GM23248 (cell line): Measurements from ENCODE around the gene CFAP97D2. TPM values are rescaled to one million over a fixed set of nuclear protein-coding genes. Genes with fewer than 3 reads are reported as not detected.

ENCODE experiments used
- DNase-seq: peaks from one replicate; pipeline ENCODE4 v3.0.0-alpha.2; 2015
- H2AFZ ChIP-seq: fragments of 200-600 bp; sonication (generic); 2 replicates; pipeline ENCODE4 v1.6.1; 2016; ENCODE audit warnings: antibody characterized with exemption
- H3F3A ChIP-seq: fragments of 200-600 bp; sonication (generic); 2 replicates; pipeline ENCODE4 v1.6.1; 2016; ENCODE audit warnings: mild to moderate bottlenecking, antibody characterized with exemption, mixed run types; ENCODE audit not compliant: insufficient read depth
- H3K27ac ChIP-seq: fragments of 200-600 bp; sonication (generic); 2 replicates; pipeline ENCODE4 v1.5.1; 2016; ENCODE audit warnings: mild to moderate bottlenecking
- H3K27me3 ChIP-seq: fragments of 200-600 bp; sonication (generic); replicated peaks from 2 replicates; pipeline ENCODE4 v1.6.1; 2016; ENCODE audit warnings: mild to moderate bottlenecking; ENCODE audit not compliant: insufficient read depth
- H3K36me3 ChIP-seq: fragments of 200-600 bp; sonication (generic); 2 replicates; pipeline ENCODE4 v1.6.1; 2016; ENCODE audit warnings: low read depth, mild to moderate bottlenecking
- H3K4me1 ChIP-seq: fragments of 200-600 bp; sonication (generic); 2 replicates; pipeline ENCODE4 v1.6.1; 2016; ENCODE audit warnings: mild to moderate bottlenecking; ENCODE audit not compliant: insufficient read depth
- H3K4me2 ChIP-seq: fragments of 200-600 bp; sonication (generic); one replicate; pipeline ENCODE4 v1.6.1; 2016; ENCODE audit warnings: mild to moderate bottlenecking; ENCODE audit not compliant: unreplicated experiment
- H3K4me3 ChIP-seq: fragments of 200-600 bp; sonication (generic); 2 replicates; pipeline ENCODE4 v1.5.1; 2016; ENCODE audit warnings: mild to moderate bottlenecking
- H3K79me2 ChIP-seq: fragments of 200-600 bp; sonication (generic); 2 replicates; pipeline ENCODE4 v1.6.1; 2016; ENCODE audit warnings: mild to moderate bottlenecking; ENCODE audit not compliant: insufficient read depth
- H3K9ac ChIP-seq: fragments of 200-600 bp; sonication (generic); 2 replicates; pipeline ENCODE4 v1.6.1; 2016; ENCODE audit warnings: mild to moderate bottlenecking
- H3K9me2 ChIP-seq: fragments of 200-600 bp; sonication (generic); 2 replicates; pipeline ENCODE4 v1.6.1; 2016; ENCODE audit warnings: mixed run types, mild to moderate bottlenecking, moderate library complexity; ENCODE audit not compliant: insufficient read depth
- H3K9me3 ChIP-seq: fragments of 200-600 bp; sonication (generic); one replicate; pipeline ENCODE4 v1.6.1; 2017; ENCODE audit warnings: low read depth
- H4K20me1 ChIP-seq: fragments of 200-600 bp; sonication (generic); 2 replicates; pipeline ENCODE4 v1.6.0; 2016; ENCODE audit not compliant: insufficient read depth
- EZH2 ChIP-seq: fragments of 200-600 bp; sonication (generic); IDR thresholded peaks from 2 replicates; pipeline ENCODE4 v1.6.1; 2018; ENCODE audit warnings: antibody characterized with exemption, mild to moderate bottlenecking; ENCODE audit not compliant: insufficient read depth, poor library complexity, severe bottlenecking
- EZH2phosphoT487 ChIP-seq: fragments of 200-600 bp; sonication (generic); IDR thresholded peaks from 2 replicates; pipeline ENCODE4 v1.6.1; 2018; ENCODE audit warnings: antibody characterized with exemption, moderate library complexity, mild to moderate bottlenecking, low read depth; ENCODE audit not compliant: insufficient read depth
- WGBS, 2 experiments: methylation state at CpG; one replicate each; pipeline ENCODE4 v1.1.6; 2015 to 2017; ENCODE audit warnings: low lambda C conversion rate in 2 of 2, low coverage in 1 of 2; ENCODE audit errors: missing lambda C conversion rate in 2 of 2; 5-methylcytosine and 5-hydroxymethylcytosine counted together
- in situ Hi-C: fragments of 300-500 bp; cut with MboI; formaldehyde crosslinking; loops from 2 replicates; pipeline ENCODE4 v1.15.0; 2020
- polyA plus RNA-seq: library from polyadenylated mRNA; unstranded; fragments of >200 nt; fragmentation: Nextera tagmentation; extraction: Ambion mirVana; gene quantifications from 2 replicates; pipeline ENCODE4 v1.2.1, GENCODE V29; 2016
- total RNA-seq: library from RNA; depleted of rRNA; stranded (reverse); fragments of >200 nt; shearing (Covaris generic); gene quantifications from 2 replicates; pipeline ENCODE4 v1.2.3, GENCODE V29; 2014

The CFAP97D2 gene
- total and polyA plus RNA-seq, 2 experiments from 2014 or later: not detected

GRCh38 chr13:114203536-114203935 is 24.5 kb downstream of the CFAP97D2 start:
- Histone ChIP-seq H3K79me2 (no peaks in the 10 kb centered on the region), H3F3A (no peaks in the 10 kb centered on the region), H3K36me3 (no peaks in the 10 kb centered on the region), H3K27me3 (peaks cover 23% of the 10 kb centered on the region; the same call in 1 of the 2 replicates), H4K20me1 (no peaks in the 10 kb centered on the region), H3K4me1 (no peaks in the 10 kb centered on the region), H3K9me2 (no peaks in the 10 kb centered on the region), H3K9me3 (no peaks in the 10 kb centered on the region), H3K4me3 (no peak overlapping the region), H3K9ac (no peak overlapping the region), H2AFZ (no peak overlapping the region), H3K4me2 (no peak overlapping the region), H3K27ac (no peak overlapping the region)
- in situ Hi-C loops: no loop called here
- WGBS, 2 experiments: 77 to 87% methylated on average over 4 of the region's 4 CpGs
- no peak for DNase-seq
- TF ChIP-seq EZH2 (no peak), EZH2phosphoT487 (no peak)

DNA sequence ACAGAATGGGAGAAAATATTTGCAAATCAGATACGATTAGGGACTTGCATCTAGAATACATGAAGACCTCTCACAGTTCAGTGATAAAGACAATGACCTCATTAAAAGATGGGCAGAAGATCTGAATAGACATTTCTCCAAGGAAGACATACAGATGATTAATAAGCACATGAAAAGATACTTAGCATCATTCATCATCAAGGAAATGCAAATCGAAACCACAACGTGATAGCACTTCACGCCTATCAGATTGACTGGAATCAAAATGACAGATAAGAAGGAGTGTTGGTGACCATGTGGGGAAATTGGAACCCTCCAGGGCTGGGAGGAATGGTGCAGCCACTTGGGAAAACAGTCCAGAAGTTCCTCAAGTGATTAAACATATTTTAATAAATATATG is 25.8 kb downstream of the CFAP97D2 start:
- 68 to 81% methylated on average over 4 of the region's 4 CpGs for WGBS, 2 experiments
- no peak for TF ChIP-seq EZH2

DNA sequence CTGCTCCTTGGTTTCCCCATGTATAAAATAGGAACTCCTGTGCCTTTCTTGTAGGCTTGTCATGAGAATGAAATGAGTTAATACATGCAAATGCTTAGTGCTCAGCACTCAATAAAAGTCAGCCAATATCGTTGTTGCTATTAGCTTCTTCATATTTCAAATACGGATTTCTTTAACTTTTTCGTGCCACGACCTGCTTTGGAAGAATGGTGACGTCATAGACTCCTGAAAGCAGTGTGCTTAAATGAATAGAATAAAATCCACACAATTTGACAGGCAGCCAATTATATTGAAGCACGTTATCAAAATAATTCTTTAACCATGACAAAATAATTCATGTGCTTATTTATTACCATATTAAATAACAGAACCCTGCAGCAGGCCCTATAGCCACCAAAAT is 29.1 kb downstream of the CFAP97D2 start:
- no peaks in the 10 kb centered on the region for H3F3A ChIP-seq
- no peak overlapping the region for H3K27ac ChIP-seq
- H3K27me3 ChIP-seq: peaks cover 7% of the 10 kb centered on the region; the same call in 1 of the 2 replicates
- no peak overlapping the region for H3K4me2 ChIP-seq
- H3K9me2 ChIP-seq: no peaks in the 10 kb centered on the region
- no peaks in the 10 kb centered on the region for H3K79me2 ChIP-seq
- no peaks in the 10 kb centered on the region for H3K4me1 ChIP-seq
- no peaks in the 10 kb centered on the region for H4K20me1 ChIP-seq
- no peaks in the 10 kb centered on the region for H3K9me3 ChIP-seq
- WGBS, 2 experiments: 65% methylated on average over 6 of the region's 6 CpGs
- no peak overlapping the region for H3K9ac ChIP-seq
- no peak overlapping the region for H3K4me3 ChIP-seq
- in situ Hi-C loops: no loop called here
- DNase-seq: no peak
- no peak overlapping the region for H2AFZ ChIP-seq
- no peaks in the 10 kb centered on the region for H3K36me3 ChIP-seq
- TF ChIP-seq EZH2phosphoT487 (no peak), EZH2 (no peak)

More for the DNA sequence above, 25.8 kb downstream of the CFAP97D2 start:
- no peaks in the 10 kb centered on the region for H3K36me3 ChIP-seq
- H3K79me2 ChIP-seq: no peaks in the 10 kb centered on the region
- H3K27ac ChIP-seq: no peak overlapping the region
- no peak for DNase-seq
- H3K27me3 ChIP-seq: peaks cover 22% of the 10 kb centered on the region; the same call in 1 of the 2 replicates
- in situ Hi-C loops: no loop called here
- no peaks in the 10 kb centered on the region for H3F3A ChIP-seq
- H4K20me1 ChIP-seq: no peaks in the 10 kb centered on the region
- no peaks in the 10 kb centered on the region for H3K9me2 ChIP-seq
- no peak overlapping the region for H3K9ac ChIP-seq
- no peak overlapping the region for H2AFZ ChIP-seq
- H3K4me2 ChIP-seq: no peak overlapping the region
- H3K4me1 ChIP-seq: no peaks in the 10 kb centered on the region
- H3K9me3 ChIP-seq: no peaks in the 10 kb centered on the region
- H3K4me3 ChIP-seq: no peak overlapping the region

DNA sequence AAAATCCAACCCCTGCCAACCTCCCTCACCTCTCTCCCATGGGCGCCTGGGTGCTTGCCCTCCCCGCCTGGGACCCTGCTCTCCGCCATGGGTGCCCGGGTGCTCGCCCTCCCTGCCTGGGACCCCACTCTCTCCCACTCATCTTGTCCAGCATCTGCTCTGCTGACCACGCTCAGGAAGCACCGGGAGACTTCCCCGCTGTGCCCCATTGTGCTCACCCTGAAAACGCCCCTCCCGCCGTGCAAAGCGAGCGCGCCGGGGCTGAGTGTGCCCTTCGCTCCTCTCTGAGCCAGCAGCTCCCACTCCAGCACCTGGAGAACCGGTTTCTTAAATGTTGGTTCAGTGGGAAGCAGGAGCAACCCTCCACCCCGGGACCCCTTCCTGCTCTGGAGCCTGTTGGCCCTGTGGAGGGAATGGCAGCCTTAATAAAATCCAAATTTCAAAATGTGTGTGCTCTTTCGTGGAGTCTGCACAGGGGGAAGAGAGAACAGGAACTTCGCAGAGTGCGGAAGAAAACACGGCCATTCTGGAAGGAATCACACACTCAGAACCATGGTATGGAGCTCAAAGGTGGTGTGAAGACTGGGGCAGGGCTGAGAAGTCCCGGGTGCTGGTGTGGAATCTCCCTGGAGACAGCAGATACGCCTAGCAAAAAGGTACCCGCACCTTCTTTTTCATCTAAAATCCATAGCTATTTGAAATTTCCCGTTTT is 32.5 kb downstream of the CFAP97D2 start:
- peak overlapping the region; percentile 2 for H3K4me2 ChIP-seq
- peak; percentile 24 for DNase-seq
- H4K20me1 ChIP-seq: no peaks in the 10 kb centered on the region
- no peaks in the 10 kb centered on the region for H3K9me3 ChIP-seq
- no peaks in the 10 kb centered on the region for H3K36me3 ChIP-seq
- H3K4me1 ChIP-seq: no peaks in the 10 kb centered on the region
- in situ Hi-C loops: no loop called here
- H3K9ac ChIP-seq: no peak overlapping the region
- TF ChIP-seq EZH2phosphoT487 (no peak), EZH2 (no peak)
- WGBS, 2 experiments: 46 to 50% methylated on average over 25 to 26 of the region's 26 CpGs
- H3K9me2 ChIP-seq: no peaks in the 10 kb centered on the region
- no peaks in the 10 kb centered on the region for H3F3A ChIP-seq
- peak overlapping the region; percentile 50 for H3K4me3 ChIP-seq
- no peaks in the 10 kb centered on the region for H3K27me3 ChIP-seq
- peak overlapping the region; percentile 53 for H2AFZ ChIP-seq
- no peaks in the 10 kb centered on the region for H3K79me2 ChIP-seq
- H3K27ac ChIP-seq: no peak overlapping the region

GRCh38 chr13:114212158-114212495 is 33.1 kb downstream of the CFAP97D2 start:
- TF ChIP-seq EZH2 (no peak), EZH2phosphoT487 (no peak)
- peak overlapping the region; percentile 50 for H3K4me3 ChIP-seq
- H3K9me3 ChIP-seq: no peaks in the 10 kb centered on the region
- in situ Hi-C loops: no loop called here
- no peaks in the 10 kb centered on the region for H3K36me3 ChIP-seq
- peak overlapping the region; percentile 53 for H2AFZ ChIP-seq
- WGBS, 2 experiments: 44 to 46% methylated on average over 6 of the region's 6 CpGs
- no peaks in the 10 kb centered on the region for H3K9me2 ChIP-seq
- no peaks in the 10 kb centered on the region for H3K4me1 ChIP-seq
- peak overlapping the region; percentile 2 for H3K4me2 ChIP-seq
- no peak overlapping the region for H3K9ac ChIP-seq
- DNase-seq: peak; percentile 51
- no peak overlapping the region for H3K27ac ChIP-seq
- H3F3A ChIP-seq: no peaks in the 10 kb centered on the region
- H3K27me3 ChIP-seq: no peaks in the 10 kb centered on the region
- no peaks in the 10 kb centered on the region for H4K20me1 ChIP-seq
- H3K79me2 ChIP-seq: no peaks in the 10 kb centered on the region
